ENCODE results near the gene MAP3K20. TPM values are rescaled to one million over a fixed set of nuclear protein-coding genes. Genes with fewer than 3 reads are reported as not detected.

The MAP3K20 gene
- total and polyA plus RNA-seq, 2 experiments from 2014 or later: 7.6 to 9.6 TPM

GRCh38 chr2:173288561-173288960 is 212.9 kb downstream of the MAP3K20 start (continued):
- TF ChIP-seq REST (IDR thresholded peaks at IDR 0.05; ENCODE audit: unreplicated experiment) (no peak), CTCF (conservative IDR thresholded peaks at IDR 0.05; ENCODE audit: low read depth in 2 of 2) (no peak)

- Mint-ChIP-seq H3K4me1 (no peaks in the 10 kb centered on the region), H3K9me3 (peaks cover 32% of the 10 kb centered on the region), H3K4me3 (no peak overlapping the region), H3K27me3 (ENCODE audit: insufficient read depth, low read depth, poor library complexity) (no peaks in the 10 kb centered on the region), H3K27ac (no peak overlapping the region), H3K36me3 (ENCODE audit: low read depth) (peaks cover 18% of the 10 kb centered on the region; the same call in 2 of the 3 replicates)
- H3K27me3 ChIP-seq (ENCODE audit: insufficient read depth): no peaks in the 10 kb centered on the region
- ATAC-seq (no peak), DNase-seq (ENCODE audit: low spot score) (no peak)
- no peak overlapping the region for H2AFZ ChIP-seq
- H3K4me1 ChIP-seq (ENCODE audit: insufficient read depth): no peaks in the 10 kb centered on the region
- TF ChIP-seq ETS1 (IDR thresholded peaks at IDR 0.05) (no peak), STAT1 (IDR thresholded peaks at IDR 0.05; ENCODE audit: unreplicated experiment) (no peak), JUNB (IDR thresholded peaks at IDR 0.05; ENCODE audit: unreplicated experiment) (no peak), POLR2AphosphoS5 (IDR thresholded peaks at IDR 0.05; ENCODE audit: low read depth) (no peak), ZNF462 (CRISPR knock-in tag; IDR thresholded peaks at IDR 0.05) (no peak), CTCF (conservative IDR thresholded peaks at IDR 0.05; ENCODE audit: low read depth in 2 of 2) (no peak)
- H3K36me3 ChIP-seq (ENCODE audit: insufficient read depth): 0 out of 2 replicates have a peak, but pooled peaks cover 6% of the 10 kb centered on the region
- no peak overlapping the region for H3K4me2 ChIP-seq
- H3F3A ChIP-seq (replicated peaks; ENCODE audit: low read depth): no peaks in the 10 kb centered on the region
- H3K79me2 ChIP-seq (replicated peaks; ENCODE audit: insufficient read depth): no peaks in the 10 kb centered on the region
- H3K27ac ChIP-seq (ENCODE audit: low read depth): no peak overlapping the region
- H3K4me3 ChIP-seq: no peak overlapping the region
- no peaks in the 10 kb centered on the region for H4K20me1 ChIP-seq (replicated peaks; ENCODE audit: insufficient read depth)
- no peaks in the 10 kb centered on the region for H3K9me2 ChIP-seq (ENCODE audit: insufficient read depth)
Measured at GRCh38 chr2:173290046-173290445, 214.4 kb downstream of the MAP3K20 start.
